GM12891 (cell line): ENCODE results near the gene LGI4.

Experiments used
- DNase-seq: peaks from one replicate; pipeline ENCODE4 v3.0.0; 2011; ENCODE audit warnings: low spot score; ENCODE audit not compliant: insufficient read length
- FAIRE-seq: peaks from 2 replicates; lab custom pipeline; 2011; peaks lifted over from hg19 to GRCh38; lab: Jason Lieb, UNC
- PAX5 ChIP-seq: IDR thresholded peaks from 2 replicates; pipeline ENCODE4 v1.6.1; 2011; ENCODE audit warnings: low read length, moderate library complexity, mild to moderate bottlenecking; ENCODE audit not compliant: insufficient read depth, severe bottlenecking
- POLR2A ChIP-seq: IDR thresholded peaks from 2 replicates; pipeline ENCODE4 v1.6.1; 2011; ENCODE audit warnings: low read depth, low read length, control low read depth
- POLR2AphosphoS5 ChIP-seq: IDR thresholded peaks from 2 replicates; pipeline ENCODE4 v1.6.1; 2011; ENCODE audit warnings: low read depth, low read length, control low read depth
- POU2F2 ChIP-seq: IDR thresholded peaks from 2 replicates; pipeline ENCODE4 v1.6.1; 2011; ENCODE audit warnings: low read depth, mild to moderate bottlenecking, control low read depth, low read length, moderate library complexity
- SPI1 ChIP-seq: IDR thresholded peaks from 2 replicates; pipeline ENCODE4 v1.6.1; 2011; ENCODE audit warnings: low read depth, low read length, control low read depth
- TAF1 ChIP-seq: IDR thresholded peaks from 2 replicates; pipeline ENCODE4 v1.6.1; 2011; ENCODE audit warnings: low read depth, low read length, control low read depth

Gene LGI4

DNA sequence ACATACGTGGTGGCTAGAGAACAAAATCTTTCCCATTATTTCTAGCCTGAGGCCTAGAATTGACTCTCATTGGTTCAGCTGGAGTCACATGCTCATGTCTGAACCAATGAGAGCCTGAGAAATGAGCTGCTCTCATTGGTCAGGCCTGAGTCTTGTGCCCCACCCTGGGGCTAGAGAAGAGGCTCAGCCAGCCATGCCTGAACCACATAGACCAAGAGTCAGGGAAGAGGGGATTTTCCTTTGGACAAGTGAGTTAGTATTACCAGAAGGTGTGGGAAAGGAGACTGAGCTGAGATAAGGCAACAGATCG lies 26.5 kb upstream of the LGI4 start:
- no peak for FAIRE-seq
- TF ChIP-seq SPI1 = no peak
- no peak for TF ChIP-seq POU2F2
- no peak for DNase-seq

DNA sequence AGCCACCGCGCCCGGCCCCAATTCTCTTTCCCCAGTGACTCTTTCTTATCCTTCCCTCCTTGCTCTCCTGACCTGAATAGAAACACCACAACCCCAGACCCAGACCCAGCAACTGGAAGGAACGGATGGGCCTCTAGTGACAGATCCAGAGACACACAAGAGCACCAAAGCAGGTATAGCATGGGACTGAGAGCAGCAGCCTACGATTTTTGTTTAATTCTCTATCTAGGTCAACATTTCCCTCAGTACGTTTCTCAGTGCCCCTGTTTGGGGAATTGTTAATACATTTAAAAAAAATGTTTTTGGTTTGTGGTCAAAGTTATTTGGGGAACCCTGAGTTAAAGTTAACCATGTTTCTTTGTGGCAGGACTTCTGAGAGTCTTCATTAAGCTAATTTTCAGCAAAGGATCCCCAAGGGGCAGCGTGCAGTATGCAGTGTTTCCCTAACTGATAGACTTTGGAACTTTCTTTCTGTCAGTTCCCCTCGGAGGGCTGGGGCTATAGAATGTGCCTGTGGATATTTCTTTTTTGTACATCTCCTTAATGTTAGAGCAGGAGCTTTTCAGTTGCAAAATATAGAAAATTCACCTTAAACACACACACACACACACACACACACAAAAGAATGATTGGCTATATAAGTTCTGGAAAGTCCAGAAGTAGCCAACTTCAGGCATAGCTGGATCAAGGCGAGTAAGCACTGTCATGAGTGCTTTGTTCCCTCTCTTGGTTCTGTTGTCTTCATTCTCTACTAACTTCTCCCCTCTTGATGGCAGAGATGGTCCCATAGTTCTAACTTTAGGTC lies 26.0 kb upstream of the LGI4 start:
- no peak for TF ChIP-seq TAF1
- TF ChIP-seq POLR2A = no peak
- TF ChIP-seq SPI1 = no peak
- no peak for TF ChIP-seq POLR2AphosphoS5
- TF ChIP-seq POU2F2 = no peak
- no peak for TF ChIP-seq PAX5
- FAIRE-seq (no peak), DNase-seq (no peak)

GRCh38 chr19:35159606-35160005 lies 24.7 kb upstream of the LGI4 start:
- FAIRE-seq (no peak), DNase-seq (no peak)
- TF ChIP-seq SPI1 = no peak
- TF ChIP-seq POLR2AphosphoS5 = no peak
- TF ChIP-seq POLR2A = no peak
- TF ChIP-seq PAX5 = no peak
- no peak for TF ChIP-seq POU2F2
- TF ChIP-seq TAF1 = no peak

- DNase-seq = no peak
- TF ChIP-seq SPI1 (no peak), PAX5 (no peak), POLR2AphosphoS5 (no peak)
- no peak for FAIRE-seq
Measured at GRCh38 chr19:35157431-35157830, 22.6 kb upstream of the LGI4 start.

DNA sequence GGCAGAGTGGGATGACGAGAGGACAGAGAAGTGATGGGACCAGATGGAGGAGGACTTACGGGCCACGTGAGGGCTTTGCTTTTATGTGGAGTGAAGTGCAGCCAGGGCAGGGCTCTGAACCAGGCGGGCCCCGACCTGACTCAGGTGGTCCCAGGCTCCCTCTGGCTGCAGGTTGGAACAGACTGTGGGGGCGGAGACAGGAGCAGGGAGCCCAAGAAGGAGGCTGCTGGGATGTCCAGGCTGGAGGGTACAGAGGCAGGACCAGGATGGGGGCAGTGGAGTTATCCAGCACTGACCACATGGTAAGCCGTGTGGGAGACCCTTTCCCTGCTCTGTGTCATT lies 21.8 kb upstream of the LGI4 start:
- FAIRE-seq = no peak
- no peak for DNase-seq
- TF ChIP-seq POU2F2 (no peak), TAF1 (no peak), POLR2AphosphoS5 (no peak), PAX5 (no peak), POLR2A (no peak), SPI1 (no peak)

DNA sequence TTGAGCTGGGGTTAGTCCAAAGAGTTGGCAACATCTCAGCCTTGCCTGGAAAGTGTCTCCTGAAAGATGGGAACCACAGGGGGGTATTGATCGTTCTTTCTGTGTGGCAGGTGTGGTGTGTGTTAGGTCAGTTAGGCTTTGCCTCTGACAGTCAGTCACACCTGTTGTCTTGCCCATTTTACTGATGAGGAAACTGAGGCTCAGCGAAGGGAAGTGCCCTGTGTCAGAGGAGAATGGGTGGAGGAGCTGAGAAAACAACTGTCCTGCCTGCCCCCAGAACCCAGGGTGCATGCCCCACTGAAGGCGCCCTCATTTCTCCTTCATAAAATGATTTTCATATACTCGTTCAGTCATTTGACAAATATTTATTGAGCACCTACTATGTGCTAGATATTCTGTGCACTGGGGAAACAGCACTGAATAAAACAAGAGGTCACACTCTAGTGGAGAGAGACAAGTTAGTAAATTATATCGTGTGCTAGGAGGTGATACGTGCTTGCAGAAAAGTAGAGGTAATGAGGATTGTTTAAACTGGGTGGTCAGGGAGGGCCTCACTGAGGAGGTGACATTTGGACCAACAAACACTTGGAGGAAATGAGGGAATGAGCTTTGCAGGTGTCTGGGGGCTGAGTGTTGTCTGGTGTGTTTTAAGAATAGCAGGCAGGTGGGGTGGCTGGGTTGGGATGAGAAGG lies 21.3 kb upstream of the LGI4 start:
- no peak for DNase-seq
- FAIRE-seq = peak; percentile 40
- TF ChIP-seq POLR2A (no peak), POU2F2 (no peak), TAF1 (no peak), PAX5 (no peak), SPI1 (no peak), POLR2AphosphoS5 (no peak)

- no peak for TF ChIP-seq POU2F2
- no peak for TF ChIP-seq POLR2AphosphoS5
- TF ChIP-seq POLR2A = no peak
- no peak for TF ChIP-seq SPI1
- TF ChIP-seq TAF1 = no peak
- TF ChIP-seq PAX5 = no peak
- FAIRE-seq = peak; percentile 89
- no peak for DNase-seq
Measured at GRCh38 chr19:35155441-35155840, 20.6 kb upstream of the LGI4 start.

GRCh38 chr19:35154525-35155406 lies 19.9 kb upstream of the LGI4 start, which contains the start of gene FXYD5:
Gene FXYD5, plus strand, starts transcription at chr19:35154735. Its CDS starts 816 bp downstream, at chr19:35155551.
- peak; percentile 78 for FAIRE-seq
- DNase-seq = peak; percentile 69

More at GRCh38 chr19:35154525-35155406, 19.9 kb upstream of the LGI4 start, which contains the start of gene FXYD5:
- no peak for TF ChIP-seq SPI1
- TF ChIP-seq POLR2AphosphoS5 = no peak
- TF ChIP-seq PAX5 = no peak
- TF ChIP-seq POLR2A = no peak
- TF ChIP-seq POU2F2 = no peak
- TF ChIP-seq TAF1 = no peak
